B cell (primary cell): ENCODE measurements around the gene TNFRSF1A. TPM values are rescaled to one million over a fixed set of nuclear protein-coding genes. Genes with fewer than 3 reads are reported as not detected.

Source experiments
- ATAC-seq: fragments of 200-7000 bp; cut with Tn5 transposase; one replicate; pipeline ENCODE4 v1.10.0; 2021; ENCODE audit warnings: low read depth, mild to moderate bottlenecking, moderate number of reproducible peaks, moderate library complexity
- CTCF ChIA-PET: fragments of 350-600 bp; sonication (Branson Sonifier 250); formaldehyde crosslinking; loops from one replicate; lab custom pipeline; 2021; ENCODE audit warnings: antibody characterized with exemption, inconsistent platforms; lab: Charles Lee
- POLR2A ChIA-PET: fragments of 350-600 bp; sonication (Branson Sonifier 250); formaldehyde crosslinking; loops from one replicate; lab custom pipeline; 2021; ENCODE audit warnings: antibody characterized with exemption; lab: Charles Lee
- DNase-seq: peaks from one replicate; pipeline ENCODE4 v3.0.0; 2013
- H2AFZ ChIP-seq: 2 replicates; pipeline ENCODE4 v1.6.1; 2012; ENCODE audit warnings: mild to moderate bottlenecking, low read depth, low read length; ENCODE audit not compliant: insufficient read depth, poor library complexity, severe bottlenecking
- H3K27ac ChIP-seq, 2 donors: 1 replicate in 1 of 2; 2 replicates in 1 of 2; pipeline ENCODE4 v1.5.1; 2012 to 2013; ENCODE audit warnings: low read length in 2 of 2, mild to moderate bottlenecking in 2 of 2, moderate library complexity in 1 of 2
- H3K27me3 ChIP-seq, 4 experiments: fragments of 200-600 bp in 1 of 4; sonication (generic) in 1 of 4; replicated peaks in 1 of 4; 1 replicate in 2 of 4; 2 replicates in 2 of 4; pipeline versions ENCODE4 v1.6.1 to v1.7.0; 2013 to 2016; ENCODE audit warnings: low read length in 3 of 4, mild to moderate bottlenecking in 2 of 4, mixed read lengths in 1 of 4, moderate library complexity in 1 of 4; ENCODE audit not compliant: insufficient read depth in 4 of 4, control insufficient read depth in 3 of 4; ENCODE audit errors: control extremely low read depth in 1 of 4
- H3K36me3 ChIP-seq, 2 experiments: replicated peaks in 1 of 2; 1 replicate in 1 of 2; 2 replicates in 1 of 2; pipeline versions ENCODE4 v1.6.1 to v1.7.1; 2013; ENCODE audit warnings: low read length in 1 of 2; ENCODE audit not compliant: insufficient read depth in 2 of 2, control insufficient read depth in 1 of 2; ENCODE audit errors: control extremely low read depth in 1 of 2, extremely low read depth in 1 of 2
- H3K4me1 ChIP-seq, 2 donors: fragments of 200-600 bp in 1 of 2; sonication (generic) in 1 of 2; 1 replicate in 1 of 2; 2 replicates in 1 of 2; pipeline versions ENCODE4 v1.5.1 to v1.6.1; 2013 to 2017; ENCODE audit warnings: low read length in 2 of 2; ENCODE audit not compliant: control insufficient read depth in 2 of 2, insufficient read depth in 2 of 2
- H3K4me2 ChIP-seq: replicated peaks from 2 replicates; pipeline ENCODE3; 2012; ENCODE audit warnings: mild to moderate bottlenecking, low read depth, low read length; ENCODE audit not compliant: poor library complexity, severe bottlenecking
- H3K4me3 ChIP-seq, 5 experiments: fragments of 200-600 bp in 1 of 5; sonication (generic) in 1 of 5; 1 replicate in 3 of 5; 2 replicates in 2 of 5; pipeline versions ENCODE4 v1.5.1 to v1.7.0; 2011 to 2016; ENCODE audit warnings: low read length in 4 of 5, mild to moderate bottlenecking in 4 of 5, low read depth in 2 of 5, control low read depth in 1 of 5, moderate library complexity in 1 of 5; ENCODE audit not compliant: insufficient read depth in 1 of 5; ENCODE audit errors: control extremely low read depth in 1 of 5, extremely low read depth in 1 of 5
- H3K79me2 ChIP-seq: fragments of 200-600 bp; sonication (generic); one replicate; pipeline ENCODE4 v1.6.0; 2016; ENCODE audit warnings: low read length; ENCODE audit not compliant: control insufficient read depth, insufficient read depth
- H3K9ac ChIP-seq: fragments of 200-600 bp; sonication (generic); 2 replicates; pipeline ENCODE4 v1.6.1; 2017; ENCODE audit warnings: mild to moderate bottlenecking, low read length, moderate library complexity
- H3K9me3 ChIP-seq, 3 donors: one replicate each; pipeline versions ENCODE4 v1.6.1 to v1.7.1; 2013; ENCODE audit warnings: low read length in 2 of 3; ENCODE audit not compliant: control insufficient read depth in 2 of 3, insufficient read depth in 1 of 3; ENCODE audit errors: control extremely low read depth in 1 of 3
- H4K20me1 ChIP-seq: 2 replicates; pipeline ENCODE4 v1.6.0; 2012; ENCODE audit warnings: mild to moderate bottlenecking, low read length; ENCODE audit not compliant: insufficient read depth, control insufficient read depth, poor library complexity, severe bottlenecking
- H3K27ac Mint-ChIP-seq: one replicate; pipeline ENCODE4 v1.8.0; 2021; ENCODE audit warnings: mixed read lengths
- H3K27me3 Mint-ChIP-seq: one replicate; pipeline ENCODE4 v1.8.0; 2021; ENCODE audit warnings: mixed read lengths
- H3K4me1 Mint-ChIP-seq: one replicate; pipeline ENCODE4 v1.8.0; 2021; ENCODE audit warnings: mixed read lengths
- H3K4me3 Mint-ChIP-seq: one replicate; pipeline ENCODE4 v1.8.0; 2021; ENCODE audit warnings: mixed read lengths
- H3K9me3 Mint-ChIP-seq: one replicate; pipeline ENCODE4 v1.8.0; 2022; ENCODE audit warnings: mixed read lengths; ENCODE audit not compliant: insufficient read depth
- CTCF ChIP-seq: fragments of 200-600 bp; IDR thresholded peaks from one replicate; pipeline ENCODE4 v1.8.0; 2022; ENCODE audit warnings: antibody characterized with exemption, mild to moderate bottlenecking
- EZH2 ChIP-seq: IDR thresholded peaks from 2 replicates; pipeline ENCODE4 v1.6.1; 2012; ENCODE audit warnings: borderline replicate concordance, low read depth, mild to moderate bottlenecking, moderate library complexity, low read length; ENCODE audit not compliant: insufficient read depth, poor library complexity, severe bottlenecking
- WGBS: methylation state at CpG from one replicate; pipeline ENCODE4 v1.1.5; 2013; ENCODE audit warnings: missing lambda C conversion rate; ENCODE audit not compliant: insufficient coverage; 5-methylcytosine and 5-hydroxymethylcytosine counted together
- intact Hi-C: fragments of 100-400 bp; cut with micrococcal nuclease; formaldehyde crosslinking; loops from one replicate; pipeline ENCODE4 v1.10.0; 2022
- polyA plus RNA-seq: library from polyadenylated mRNA; depleted of rRNA; stranded (reverse); fragments of >200 nt; gene quantifications from 2 replicates; pipeline ENCODE4 v1.2.3, GENCODE V29; 2012
- total RNA-seq, 2 donors: library from RNA; stranded (reverse); fragments of 120-200 nt in 1 of 2; gene quantifications; 1 replicate in 1 of 2; 2 replicates in 1 of 2; pipeline versions ENCODE4 v1.2.3 to v1.2.4, GENCODE V29; 2013 to 2022

TNFRSF1A gene
- total and polyA plus RNA-seq, 2 donors (not counting 1 experiment from before 2014, with no cell fraction given), result 0.59 to 1.6 TPM

- ChIA-PET POLR2A (no interaction called here), CTCF (no interaction called here)
- no peak overlapping the region for H2AFZ ChIP-seq
- H3K27ac Mint-ChIP-seq, result no peak overlapping the region
- 69% methylated on average over 15 of the region's 21 CpGs for WGBS
- TF ChIP-seq CTCF (no peak), EZH2 (no peak)
- ATAC-seq (no peak), DNase-seq (no peak)
- H3K4me1 ChIP-seq, result peaks cover 4 to 11% of the 10 kb centered on the region in 2 donors
- no peak overlapping the region for H3K4me3 ChIP-seq
- no peaks in the 10 kb centered on the region for H3K9me3 ChIP-seq
- no peaks in the 10 kb centered on the region for H3K79me2 ChIP-seq
- no peaks in the 10 kb centered on the region for H4K20me1 ChIP-seq
- H3K27ac ChIP-seq, result no peak overlapping the region
- H3K4me2 ChIP-seq, result no peak overlapping the region
- peaks cover 3% of the 10 kb centered on the region for H3K4me1 Mint-ChIP-seq
- no peak overlapping the region for H3K4me3 Mint-ChIP-seq
- H3K27me3 ChIP-seq, result peaks cover 0 to 75% (median 36%) of the 10 kb centered on the region in 4 experiments
- no peak overlapping the region for H3K9ac ChIP-seq
- no peaks in the 10 kb centered on the region for H3K36me3 ChIP-seq
- no peaks in the 10 kb centered on the region for H3K9me3 Mint-ChIP-seq
- peaks cover 72% of the 10 kb centered on the region for H3K27me3 Mint-ChIP-seq
- intact Hi-C loops, result no loop called here
Observed at GRCh38 chr12:6317693-6318439, 24.0 kb downstream of the TNFRSF1A start.

- no peak overlapping the region for H3K27ac Mint-ChIP-seq
- POLR2A ChIA-PET, result no interaction called here
Observed at GRCh38 chr12:6316921-6317692, 24.8 kb downstream of the TNFRSF1A start.

More at GRCh38 chr12:6316921-6317692, 24.8 kb downstream of the TNFRSF1A start:
- intact Hi-C loops, result no loop called here
- ATAC-seq, result no peak
- Mint-ChIP-seq H3K9me3 (no peaks in the 10 kb centered on the region), H3K27me3 (peaks cover 71% of the 10 kb centered on the region), H3K4me1 (peaks cover 2% of the 10 kb centered on the region), H3K4me3 (no peak overlapping the region)
- Histone ChIP-seq H3K4me1 (peaks cover 0 to 3% of the 10 kb centered on the region in 2 donors), H3K27me3 (peaks cover 0 to 76% (median 33%) of the 10 kb centered on the region in 4 experiments), H3K9me3 (no peaks in the 10 kb centered on the region), H4K20me1 (no peaks in the 10 kb centered on the region), H3K9ac (no peak overlapping the region), H2AFZ (no peak overlapping the region), H3K4me2 (no peak overlapping the region), H3K4me3 (no peak overlapping the region), H3K79me2 (no peaks in the 10 kb centered on the region), H3K36me3 (no peaks in the 10 kb centered on the region), H3K27ac (no peak overlapping the region)
- TF ChIP-seq CTCF, result no peak
- no peak for TF ChIP-seq EZH2
- no peak for DNase-seq
- CTCF ChIA-PET, result no interaction called here
- WGBS, result 95% methylated on average over 13 of the region's 21 CpGs
